ENCODE data around the gene PRKAG2. TPM values are rescaled to one million over a fixed set of nuclear protein-coding genes. Genes with fewer than 3 reads are reported as not detected.

The PRKAG2 gene
- total RNA-seq, 4 donors from 2014 or later, result 19.5 to 30.8 (median 27.6) TPM

DNA sequence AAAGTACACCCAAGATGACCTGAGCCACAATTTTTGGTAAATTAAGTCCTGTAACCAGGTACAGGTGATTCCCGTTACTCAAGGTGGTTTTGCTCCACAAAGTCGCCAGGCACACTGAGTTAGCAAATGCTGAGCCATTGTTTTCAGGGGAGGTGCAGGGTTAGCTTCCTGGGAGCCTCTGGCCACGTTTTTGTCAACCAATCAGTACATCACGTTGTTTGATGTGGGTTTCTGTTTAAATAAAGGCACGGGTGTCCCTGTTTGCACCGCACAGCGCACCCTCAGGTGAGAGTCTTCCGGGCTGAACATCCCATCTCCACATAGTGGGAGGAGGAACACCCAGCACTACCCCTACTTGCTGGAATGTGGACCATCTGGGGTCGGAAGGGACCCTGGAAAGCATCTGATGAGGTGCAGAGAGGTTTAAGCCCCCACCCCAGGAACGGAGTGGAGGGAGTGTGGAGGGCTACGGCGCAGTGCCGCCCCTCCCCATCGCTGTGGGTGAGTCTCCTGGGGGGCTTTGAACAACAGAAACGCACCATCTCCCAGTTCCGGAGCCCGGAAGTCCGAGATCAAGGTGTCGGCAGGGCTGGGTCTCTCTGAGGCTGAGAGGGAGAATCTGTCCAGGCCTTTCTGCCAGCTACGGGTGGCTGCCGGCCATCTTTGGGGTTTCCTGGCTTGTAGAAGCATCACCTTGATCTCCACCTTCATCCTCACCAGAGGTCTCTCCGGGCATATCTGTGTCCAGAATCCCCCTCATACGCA, 42.5 kb downstream of the PRKAG2 start:
- TF ChIP-seq POLR2A (IDR thresholded peaks at IDR 0.05), result no peak
- TF ChIP-seq, protein P1, sequence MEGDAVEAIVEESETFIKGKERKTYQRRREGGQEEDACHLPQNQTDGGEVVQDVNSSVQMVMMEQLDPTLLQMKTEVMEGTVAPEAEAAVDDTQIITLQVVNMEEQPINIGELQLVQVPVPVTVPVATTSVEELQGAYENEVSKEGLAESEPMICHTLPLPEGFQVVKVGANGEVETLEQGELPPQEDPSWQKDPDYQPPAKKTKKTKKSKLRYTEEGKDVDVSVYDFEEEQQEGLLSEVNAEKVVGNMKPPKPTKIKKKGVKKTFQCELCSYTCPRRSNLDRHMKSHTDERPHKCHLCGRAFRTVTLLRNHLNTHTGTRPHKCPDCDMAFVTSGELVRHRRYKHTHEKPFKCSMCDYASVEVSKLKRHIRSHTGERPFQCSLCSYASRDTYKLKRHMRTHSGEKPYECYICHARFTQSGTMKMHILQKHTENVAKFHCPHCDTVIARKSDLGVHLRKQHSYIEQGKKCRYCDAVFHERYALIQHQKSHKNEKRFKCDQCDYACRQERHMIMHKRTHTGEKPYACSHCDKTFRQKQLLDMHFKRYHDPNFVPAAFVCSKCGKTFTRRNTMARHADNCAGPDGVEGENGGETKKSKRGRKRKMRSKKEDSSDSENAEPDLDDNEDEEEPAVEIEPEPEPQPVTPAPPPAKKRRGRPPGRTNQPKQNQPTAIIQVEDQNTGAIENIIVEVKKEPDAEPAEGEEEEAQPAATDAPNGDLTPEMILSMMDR (IDR thresholded peaks at IDR 0.05), result no peak
- Histone ChIP-seq H3K27ac (no peak overlapping the region), H3K4me1 (peaks cover 19 to 28% of the 10 kb centered on the region in 2 donors), H3K36me3 (no peaks in the 10 kb centered on the region), H3K27me3 (no peaks in the 10 kb centered on the region), H3K4me3 (replicated peaks in 1 of 3) (no peak overlapping the region), H3K9me3 (no peaks in the 10 kb centered on the region)
- no peak for DNase-seq
- WGBS, 2 donors, result 86 to 96% methylated on average over 17 to 23 of the region's 23 CpGs
- intact Hi-C loops (cut with DNase I), result no loop called here

DNA sequence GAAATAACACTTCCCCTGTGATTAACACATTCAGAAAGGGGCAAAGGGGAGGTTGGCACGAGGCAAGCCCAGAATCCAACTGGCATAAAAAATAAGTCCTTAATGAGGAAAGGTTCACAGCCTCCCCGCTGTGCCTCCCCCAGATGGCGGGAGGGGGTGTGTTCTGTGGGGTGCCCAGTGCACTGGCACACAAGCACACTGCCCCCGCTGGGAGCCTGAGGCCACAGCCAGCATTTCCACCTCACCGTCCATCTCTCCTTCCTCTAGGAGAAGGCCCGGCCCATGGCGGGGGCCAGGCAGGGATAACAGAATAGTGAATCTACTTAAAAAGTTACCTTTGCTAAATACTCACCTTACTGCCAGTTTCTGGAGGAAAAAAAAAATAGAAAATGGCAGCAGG, 43.2 kb downstream of the PRKAG2 start:
- no peak for DNase-seq
- no peaks in the 10 kb centered on the region for H3K27me3 ChIP-seq
- intact Hi-C loops (cut with DNase I), result no loop called here
- peaks cover 11 to 21% of the 10 kb centered on the region in 2 donors for H3K4me1 ChIP-seq
- H3K36me3 ChIP-seq, result no peaks in the 10 kb centered on the region
- no peak for TF ChIP-seq POLR2A (IDR thresholded peaks at IDR 0.05)
- TF ChIP-seq, protein P1 (IDR thresholded peaks at IDR 0.05), result no peak
- no peak overlapping the region for H3K4me3 ChIP-seq (replicated peaks in 1 of 3)
- H3K9me3 ChIP-seq, result no peaks in the 10 kb centered on the region
- no peak overlapping the region for H3K27ac ChIP-seq
- 87 to 91% methylated on average over 7 of the region's 7 CpGs for WGBS, 2 donors

DNA sequence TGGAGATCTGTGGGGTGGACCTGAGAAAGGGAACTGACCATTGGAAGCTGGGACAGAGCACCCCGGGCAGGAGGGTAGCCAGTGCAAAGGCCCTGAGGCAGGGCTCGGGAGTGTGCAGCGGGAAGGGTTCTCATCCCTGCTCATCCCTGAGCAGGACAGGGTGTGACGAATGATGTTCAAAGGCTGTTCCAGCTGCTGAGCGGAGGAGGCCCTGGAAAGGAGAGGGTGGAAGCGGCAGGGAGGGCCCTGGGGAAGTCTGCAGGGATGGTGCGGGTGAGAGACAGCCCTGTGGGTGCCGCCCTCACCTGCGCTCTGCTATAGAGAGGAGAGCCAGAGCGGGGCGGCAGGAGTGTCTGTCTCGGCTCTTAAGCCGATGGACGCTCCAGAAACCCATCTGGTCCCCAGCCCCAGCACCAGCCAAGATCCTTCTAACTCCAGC, 43.7 kb downstream of the PRKAG2 start:
- no peak for TF ChIP-seq POLR2A (IDR thresholded peaks at IDR 0.05)
- TF ChIP-seq, protein P1 (IDR thresholded peaks at IDR 0.05), result no peak
- WGBS, 2 donors, result 89 to 96% methylated on average over 14 of the region's 14 CpGs
- intact Hi-C loops (cut with DNase I), result no loop called here

DNA sequence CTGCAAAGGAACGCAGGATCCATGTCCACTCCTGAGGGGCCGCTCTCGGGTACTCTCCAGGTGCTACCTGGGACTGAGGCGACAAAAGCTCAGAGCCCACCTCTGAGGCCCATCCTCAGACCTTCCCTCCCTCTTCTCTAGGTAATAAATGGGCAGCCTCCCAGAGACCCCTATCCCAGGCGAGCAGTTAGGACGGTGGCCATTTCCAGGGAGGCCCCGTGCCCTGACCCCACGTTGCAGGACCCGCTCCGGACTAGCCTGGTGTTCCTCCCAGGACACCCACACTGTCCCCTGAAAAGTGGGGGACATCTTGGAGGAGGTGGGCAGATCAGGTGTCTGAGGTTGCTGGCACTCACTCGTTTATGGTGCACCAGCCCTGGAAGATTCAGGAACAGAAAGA, 44.3 kb downstream of the PRKAG2 start:
- intact Hi-C loops (cut with DNase I), result no loop called here
- H3K36me3 ChIP-seq, result no peaks in the 10 kb centered on the region
- H3K4me1 ChIP-seq, result peaks cover 2 to 11% of the 10 kb centered on the region in 2 donors
- 94 to 95% methylated on average over 4 to 11 of the region's 11 CpGs for WGBS, 2 donors
- H3K27ac ChIP-seq, result no peak overlapping the region
- no peak overlapping the region for H3K4me3 ChIP-seq (replicated peaks in 1 of 3)
- H3K9me3 ChIP-seq, result no peaks in the 10 kb centered on the region
- H3K27me3 ChIP-seq, result no peaks in the 10 kb centered on the region
- TF ChIP-seq POLR2A (IDR thresholded peaks at IDR 0.05), result no peak
- TF ChIP-seq, protein P1 (IDR thresholded peaks at IDR 0.05), result no peak
- no peak for DNase-seq

More for the DNA sequence above, 43.7 kb downstream of the PRKAG2 start:
- Histone ChIP-seq H3K4me1 (peaks cover 8 to 17% of the 10 kb centered on the region in 2 donors), H3K4me3 (replicated peaks in 1 of 3) (no peak overlapping the region), H3K27me3 (no peaks in the 10 kb centered on the region), H3K27ac (no peak overlapping the region), H3K9me3 (no peaks in the 10 kb centered on the region), H3K36me3 (no peaks in the 10 kb centered on the region)
- DNase-seq, result no peak

DNA sequence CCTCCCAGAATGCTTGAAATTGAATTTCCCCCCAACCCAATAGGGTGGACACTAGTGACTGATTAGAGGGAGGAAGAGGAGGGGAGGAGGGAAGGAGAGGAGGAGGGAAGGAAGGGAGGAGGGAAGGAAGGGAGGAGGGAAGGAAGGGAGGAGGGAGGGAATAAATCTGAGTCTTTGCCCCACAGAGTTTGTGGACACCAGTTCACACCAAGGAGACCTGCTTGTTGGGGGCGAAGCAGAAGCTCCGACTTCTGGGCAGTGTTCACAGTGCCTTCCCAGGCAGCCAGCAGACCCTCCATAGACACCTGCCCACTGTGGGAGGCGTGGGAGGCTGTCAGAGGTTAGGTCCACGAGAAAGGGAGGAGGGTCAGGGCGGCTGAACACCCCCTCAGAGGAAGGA, 44.8 kb downstream of the PRKAG2 start:
- intact Hi-C loops (cut with DNase I), result no loop called here
- no peak for TF ChIP-seq POLR2A (IDR thresholded peaks at IDR 0.05)
- TF ChIP-seq, protein P1 (IDR thresholded peaks at IDR 0.05), result no peak
- Histone ChIP-seq H3K36me3 (no peaks in the 10 kb centered on the region), H3K27ac (no peak overlapping the region), H3K9me3 (no peaks in the 10 kb centered on the region), H3K4me1 (peaks cover 0 to 6% of the 10 kb centered on the region in 2 donors), H3K27me3 (no peaks in the 10 kb centered on the region), H3K4me3 (replicated peaks in 1 of 3) (no peak overlapping the region)
- 82 to 84% methylated on average over 5 of the region's 5 CpGs for WGBS, 2 donors
- DNase-seq, result no peak

Data from thyroid gland (tissue), 4 donors.